Measurements from ENCODE around the gene PHKB. TPM values are rescaled to one million over a fixed set of nuclear protein-coding genes. Genes with fewer than 3 reads are reported as not detected.

The PHKB gene
- total and polyA plus RNA-seq, 2 of the 8 experiments (the other 6 are each of a cell fraction or from before 2014, with no cell fraction given), result 18.6 to 38.3 TPM

DNA sequence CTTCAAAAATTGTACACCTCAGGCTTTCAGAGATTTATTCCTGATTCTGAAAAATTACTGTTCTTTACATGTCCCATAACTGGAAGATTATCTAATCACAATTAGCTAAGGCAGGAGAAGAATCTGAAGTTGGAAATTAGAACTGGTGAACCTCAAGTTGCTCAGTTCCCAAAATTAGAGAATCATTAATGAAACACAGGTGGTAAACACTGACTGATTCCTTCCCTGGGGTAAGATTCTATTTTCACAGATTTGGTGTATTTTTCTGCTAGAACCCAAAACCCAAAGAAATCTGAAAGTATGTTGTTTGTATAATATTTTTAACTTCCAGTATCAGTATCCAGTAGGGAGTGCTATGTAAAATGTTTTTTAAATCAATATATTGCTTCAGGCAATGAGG is 25.7 kb downstream of the PHKB start (continued):
- TF ChIP-seq TAF1 (IDR thresholded peaks at IDR 0.05; ENCODE audit: low read depth, low read length), result no peak
- no peak for TF ChIP-seq CBX5 (IDR thresholded peaks at IDR 0.05; ENCODE audit: low read depth, low read length)
- TF ChIP-seq, protein P1, sequence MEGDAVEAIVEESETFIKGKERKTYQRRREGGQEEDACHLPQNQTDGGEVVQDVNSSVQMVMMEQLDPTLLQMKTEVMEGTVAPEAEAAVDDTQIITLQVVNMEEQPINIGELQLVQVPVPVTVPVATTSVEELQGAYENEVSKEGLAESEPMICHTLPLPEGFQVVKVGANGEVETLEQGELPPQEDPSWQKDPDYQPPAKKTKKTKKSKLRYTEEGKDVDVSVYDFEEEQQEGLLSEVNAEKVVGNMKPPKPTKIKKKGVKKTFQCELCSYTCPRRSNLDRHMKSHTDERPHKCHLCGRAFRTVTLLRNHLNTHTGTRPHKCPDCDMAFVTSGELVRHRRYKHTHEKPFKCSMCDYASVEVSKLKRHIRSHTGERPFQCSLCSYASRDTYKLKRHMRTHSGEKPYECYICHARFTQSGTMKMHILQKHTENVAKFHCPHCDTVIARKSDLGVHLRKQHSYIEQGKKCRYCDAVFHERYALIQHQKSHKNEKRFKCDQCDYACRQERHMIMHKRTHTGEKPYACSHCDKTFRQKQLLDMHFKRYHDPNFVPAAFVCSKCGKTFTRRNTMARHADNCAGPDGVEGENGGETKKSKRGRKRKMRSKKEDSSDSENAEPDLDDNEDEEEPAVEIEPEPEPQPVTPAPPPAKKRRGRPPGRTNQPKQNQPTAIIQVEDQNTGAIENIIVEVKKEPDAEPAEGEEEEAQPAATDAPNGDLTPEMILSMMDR (IDR thresholded peaks at IDR 0.05; ENCODE audit: control extremely low read depth in 1 of 3, insufficient read depth in 1 of 3, low read depth in 1 of 3, low read length in 3 of 3), result no peak

Data from H1 (cell line).